NCI-H2196 (cell line): Measurements from ENCODE around the gene TXNRD2.
"Not testable (repeated sequence)": the region's sequence is repeated elsewhere in the genome, so short reads cannot be mapped to it uniquely, and the experiment has no call there.

Source experiments
- DNase-seq: peaks from one replicate; lab custom pipeline; 2025; ENCODE audit not compliant: unreplicated experiment; lab: John Stamatoyannopoulos, UW

TXNRD2 gene

GRCh38 chr22:19951346-19951745, 9.7 kb upstream of the TXNRD2 start:
- DNase-seq = no peak

- DNase-seq = no peak
These were observed 6.6 kb upstream of the TXNRD2 start for GRCh38 chr22:19948057-19948760.

- no peak for DNase-seq
These were observed 1.7 kb upstream of the TXNRD2 start for GRCh38 chr22:19943082-19944026.

GRCh38 chr22:19942157-19943081, 801 bp upstream of the TXNRD2 start:
- DNase-seq = no peak

- no peak for DNase-seq
These were observed 868 bp downstream of the TXNRD2 start for GRCh38 chr22:19940536-19941364.

GRCh38 chr22:19937616-19938473, 3.8 kb downstream of the TXNRD2 start:
- DNase-seq = no peak

- no peak for DNase-seq
These were observed 5.1 kb downstream of the TXNRD2 start for GRCh38 chr22:19936513-19936912.

GRCh38 chr22:19935123-19935718, 6.4 kb downstream of the TXNRD2 start:
- not testable (repeated sequence) for DNase-seq

GRCh38 chr22:19933341-19934241, 8.0 kb downstream of the TXNRD2 start:
- peak; percentile 29 for DNase-seq

GRCh38 chr22:19932367-19933206, 9.0 kb downstream of the TXNRD2 start:
- DNase-seq = peak; percentile 51

- no peak for DNase-seq
These were observed 10.1 kb downstream of the TXNRD2 start for GRCh38 chr22:19931514-19931913.

- no peak for DNase-seq
These were observed 10.8 kb downstream of the TXNRD2 start for GRCh38 chr22:19930551-19931486.

- no peak for DNase-seq
These were observed 11.8 kb downstream of the TXNRD2 start for GRCh38 chr22:19929586-19930550.

GRCh38 chr22:19928207-19928606, 13.4 kb downstream of the TXNRD2 start:
- no peak for DNase-seq

- DNase-seq = no peak
These were observed 13.9 kb downstream of the TXNRD2 start for GRCh38 chr22:19927696-19928095.
